GM23338 (cell line): Measurements from ENCODE around the gene CRKL. TPM values are rescaled to one million over a fixed set of nuclear protein-coding genes. Genes with fewer than 3 reads are reported as not detected.

Source experiments
- ATAC-seq: fragments of 200-7000 bp; cut with Tn5 transposase; 3 replicates; pipeline ENCODE4 v1.9.1; 2020
- DNase-seq: peaks from one replicate; pipeline ENCODE4 v3.0.0-alpha.2; 2015; ENCODE audit warnings: low spot score
- H2AFZ ChIP-seq: fragments of 200-600 bp; sonication (generic); 2 replicates; pipeline ENCODE4 v1.8.0; 2016; ENCODE audit warnings: antibody characterized with exemption, mild to moderate bottlenecking, moderate library complexity
- H3F3A ChIP-seq: fragments of 200-600 bp; sonication (generic); replicated peaks from 2 replicates; pipeline ENCODE4 v1.8.0; 2017; ENCODE audit warnings: antibody characterized with exemption, mixed run types, low read depth
- H3K27ac ChIP-seq: fragments of 200-600 bp; sonication (generic); 2 replicates; pipeline ENCODE4 v1.6.1; 2016; ENCODE audit warnings: low read depth
- H3K27me3 ChIP-seq: fragments of 200-600 bp; sonication (generic); 2 replicates; pipeline ENCODE4 v1.8.0; 2016; ENCODE audit warnings: mild to moderate bottlenecking, mixed run types, moderate library complexity; ENCODE audit not compliant: insufficient read depth
- H3K36me3 ChIP-seq: fragments of 200-600 bp; sonication (generic); 2 replicates; pipeline ENCODE4 v1.8.0; 2016; ENCODE audit warnings: mild to moderate bottlenecking; ENCODE audit not compliant: insufficient read depth
- H3K4me1 ChIP-seq: fragments of 200-600 bp; sonication (generic); 2 replicates; pipeline ENCODE4 v1.8.0; 2016; ENCODE audit warnings: mild to moderate bottlenecking, moderate library complexity; ENCODE audit not compliant: insufficient read depth
- H3K4me2 ChIP-seq: fragments of 200-600 bp; sonication (generic); 2 replicates; pipeline ENCODE4 v1.7.1; 2017; ENCODE audit warnings: mixed run types
- H3K4me3 ChIP-seq: fragments of 200-600 bp; sonication (generic); 2 replicates; pipeline ENCODE4 v1.6.1; 2016; ENCODE audit warnings: mixed run types
- H3K79me2 ChIP-seq: fragments of 200-600 bp; sonication (generic); replicated peaks from 2 replicates; pipeline ENCODE4 v1.8.0; 2017; ENCODE audit warnings: mild to moderate bottlenecking; ENCODE audit not compliant: insufficient read depth
- H3K9me2 ChIP-seq: fragments of 200-600 bp; sonication (generic); 2 replicates; pipeline ENCODE4 v1.8.0; 2017; ENCODE audit not compliant: insufficient read depth
- H4K20me1 ChIP-seq: fragments of 200-600 bp; sonication (generic); replicated peaks from 2 replicates; pipeline ENCODE4 v1.8.0; 2017; ENCODE audit warnings: mild to moderate bottlenecking; ENCODE audit not compliant: insufficient read depth
- H3K27ac Mint-ChIP-seq: 2 replicates; pipeline ENCODE4 v1.8.0; 2020; ENCODE audit warnings: inconsistent platforms, mild to moderate bottlenecking, moderate library complexity, mixed read lengths
- H3K27me3 Mint-ChIP-seq: 3 replicates; pipeline ENCODE4 v1.8.0; 2022; ENCODE audit warnings: low read depth, mild to moderate bottlenecking, moderate library complexity, mixed read lengths, inconsistent platforms; ENCODE audit not compliant: insufficient read depth, poor library complexity
- H3K36me3 Mint-ChIP-seq: 3 replicates; pipeline ENCODE4 v1.8.0; 2021; ENCODE audit warnings: low read depth, mild to moderate bottlenecking, inconsistent platforms, moderate library complexity, mixed read lengths
- H3K4me1 Mint-ChIP-seq: 3 replicates; pipeline ENCODE4 v1.8.0; 2020; ENCODE audit warnings: mild to moderate bottlenecking, inconsistent platforms, mixed read lengths
- H3K4me3 Mint-ChIP-seq: 3 replicates; pipeline ENCODE4 v1.8.0; 2021; ENCODE audit warnings: moderate library complexity, mild to moderate bottlenecking, inconsistent platforms, mixed read lengths
- H3K9me3 Mint-ChIP-seq: 3 replicates; pipeline ENCODE4 v1.8.0; 2020; ENCODE audit warnings: moderate library complexity, mild to moderate bottlenecking, inconsistent platforms, mixed read lengths
- CREB1 ChIP-seq: fragments of 250-450 bp; sonication (Bioruptor Pico); IDR thresholded peaks from 2 replicates; pipeline ENCODE4 v1.5.0; 2020; ENCODE audit warnings: low read depth, mild to moderate bottlenecking, moderate library complexity
- CTCF ChIP-seq, 2 experiments: fragments of 200-600 bp in 1 of 2; sonication (generic) in 1 of 2; conservative IDR thresholded peaks; 2 replicates each; pipeline versions ENCODE4 v1.5.1 to v1.6.1; 2016 to 2017; ENCODE audit warnings: antibody characterized with exemption in 2 of 2, low read depth in 2 of 2, mild to moderate bottlenecking in 2 of 2, moderate library complexity in 1 of 2
- EZH2 ChIP-seq: fragments of 200-600 bp; sonication (generic); IDR thresholded peaks from one replicate; pipeline ENCODE4 v1.8.0; 2017; ENCODE audit warnings: antibody characterized with exemption, mild to moderate bottlenecking, low read depth; ENCODE audit not compliant: unreplicated experiment
- EZH2phosphoT487 ChIP-seq: fragments of 200-600 bp; sonication (generic); IDR thresholded peaks from one replicate; pipeline ENCODE4 v1.8.1; 2018; ENCODE audit warnings: antibody characterized with exemption; ENCODE audit not compliant: unreplicated experiment
- JUNB ChIP-seq: IDR thresholded peaks from one replicate; pipeline ENCODE4 v1.6.1; 2016; ENCODE audit warnings: antibody characterized with exemption; ENCODE audit not compliant: unreplicated experiment
- NANOG ChIP-seq: IDR thresholded peaks from 2 replicates; pipeline ENCODE4 v1.6.1; 2016; ENCODE audit warnings: antibody characterized with exemption, borderline replicate concordance
- POLR2AphosphoS5 ChIP-seq: IDR thresholded peaks from 2 replicates; pipeline ENCODE4 v1.6.1; 2016; ENCODE audit warnings: antibody characterized with exemption, low read depth
- STAT1 ChIP-seq: IDR thresholded peaks from one replicate; pipeline ENCODE4 v1.6.1; 2016; ENCODE audit warnings: antibody characterized with exemption; ENCODE audit not compliant: unreplicated experiment
- ZNF114 ChIP-seq: fragments of 250-450 bp; sonication (Bioruptor Pico); IDR thresholded peaks from 2 replicates; pipeline ENCODE4 v1.5.0; 2020; ENCODE audit warnings: mild to moderate bottlenecking, moderate library complexity
- ZNF331 ChIP-seq: fragments of 250-450 bp; sonication (Bioruptor Pico); IDR thresholded peaks from 2 replicates; pipeline ENCODE4 v1.5.0; 2020; ENCODE audit warnings: low read depth, mild to moderate bottlenecking, moderate library complexity
- ZNF462 ChIP-seq: fragments of 250-450 bp; sonication (Bioruptor Pico); IDR thresholded peaks from 2 replicates; pipeline ENCODE4 v1.5.0; 2020; ENCODE audit warnings: mild to moderate bottlenecking, moderate library complexity
- polyA plus RNA-seq: library from polyadenylated mRNA; unstranded; fragments of >200 nt; fragmentation: Nextera tagmentation; extraction: Ambion mirVana; gene quantifications from 2 replicates; pipeline ENCODE4 v1.2.1, GENCODE V29; 2016
- total RNA-seq: library from RNA; depleted of rRNA; stranded (reverse); fragments of >200 nt; shearing (Covaris generic); gene quantifications from 2 replicates; pipeline ENCODE4 v1.2.3, GENCODE V29; 2014
- TF ChIP-seq, protein P1 (sequence below): IDR thresholded peaks from one replicate; pipeline ENCODE4 v1.6.1; 2018; ENCODE audit warnings: antibody characterized with exemption; ENCODE audit not compliant: unreplicated experiment
- TF ChIP-seq, protein P2 (sequence below): IDR thresholded peaks from 2 replicates; pipeline ENCODE4 v1.6.1; 2016; ENCODE audit warnings: antibody characterized with exemption

Gene CRKL
- total and polyA plus RNA-seq, 2 experiments from 2014 or later = 39.5 to 104 TPM

GRCh38 chr22:20889904-20890540 lies 27.2 kb upstream of the CRKL start:
- H3K27ac ChIP-seq = no peak overlapping the region
- TF ChIP-seq CTCF (conservative IDR thresholded peaks at IDR 0.05; ENCODE audit: low read depth in 2 of 2) (no peak), ZNF114 (CRISPR knock-in tag) (no peak), CREB1 (CRISPR knock-in tag) (no peak), ZNF331 (CRISPR knock-in tag) (no peak), ZNF462 (CRISPR knock-in tag) (no peak), EZH2phosphoT487 (no peak), EZH2 (no peak), STAT1 (no peak), NANOG (no peak), POLR2AphosphoS5 (no peak), JUNB (no peak)
- TF ChIP-seq, protein P1, sequence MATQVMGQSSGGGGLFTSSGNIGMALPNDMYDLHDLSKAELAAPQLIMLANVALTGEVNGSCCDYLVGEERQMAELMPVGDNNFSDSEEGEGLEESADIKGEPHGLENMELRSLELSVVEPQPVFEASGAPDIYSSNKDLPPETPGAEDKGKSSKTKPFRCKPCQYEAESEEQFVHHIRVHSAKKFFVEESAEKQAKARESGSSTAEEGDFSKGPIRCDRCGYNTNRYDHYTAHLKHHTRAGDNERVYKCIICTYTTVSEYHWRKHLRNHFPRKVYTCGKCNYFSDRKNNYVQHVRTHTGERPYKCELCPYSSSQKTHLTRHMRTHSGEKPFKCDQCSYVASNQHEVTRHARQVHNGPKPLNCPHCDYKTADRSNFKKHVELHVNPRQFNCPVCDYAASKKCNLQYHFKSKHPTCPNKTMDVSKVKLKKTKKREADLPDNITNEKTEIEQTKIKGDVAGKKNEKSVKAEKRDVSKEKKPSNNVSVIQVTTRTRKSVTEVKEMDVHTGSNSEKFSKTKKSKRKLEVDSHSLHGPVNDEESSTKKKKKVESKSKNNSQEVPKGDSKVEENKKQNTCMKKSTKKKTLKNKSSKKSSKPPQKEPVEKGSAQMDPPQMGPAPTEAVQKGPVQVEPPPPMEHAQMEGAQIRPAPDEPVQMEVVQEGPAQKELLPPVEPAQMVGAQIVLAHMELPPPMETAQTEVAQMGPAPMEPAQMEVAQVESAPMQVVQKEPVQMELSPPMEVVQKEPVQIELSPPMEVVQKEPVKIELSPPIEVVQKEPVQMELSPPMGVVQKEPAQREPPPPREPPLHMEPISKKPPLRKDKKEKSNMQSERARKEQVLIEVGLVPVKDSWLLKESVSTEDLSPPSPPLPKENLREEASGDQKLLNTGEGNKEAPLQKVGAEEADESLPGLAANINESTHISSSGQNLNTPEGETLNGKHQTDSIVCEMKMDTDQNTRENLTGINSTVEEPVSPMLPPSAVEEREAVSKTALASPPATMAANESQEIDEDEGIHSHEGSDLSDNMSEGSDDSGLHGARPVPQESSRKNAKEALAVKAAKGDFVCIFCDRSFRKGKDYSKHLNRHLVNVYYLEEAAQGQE = no peak
- TF ChIP-seq, protein P2, sequence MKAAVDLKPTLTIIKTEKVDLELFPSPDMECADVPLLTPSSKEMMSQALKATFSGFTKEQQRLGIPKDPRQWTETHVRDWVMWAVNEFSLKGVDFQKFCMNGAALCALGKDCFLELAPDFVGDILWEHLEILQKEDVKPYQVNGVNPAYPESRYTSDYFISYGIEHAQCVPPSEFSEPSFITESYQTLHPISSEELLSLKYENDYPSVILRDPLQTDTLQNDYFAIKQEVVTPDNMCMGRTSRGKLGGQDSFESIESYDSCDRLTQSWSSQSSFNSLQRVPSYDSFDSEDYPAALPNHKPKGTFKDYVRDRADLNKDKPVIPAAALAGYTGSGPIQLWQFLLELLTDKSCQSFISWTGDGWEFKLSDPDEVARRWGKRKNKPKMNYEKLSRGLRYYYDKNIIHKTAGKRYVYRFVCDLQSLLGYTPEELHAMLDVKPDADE = no peak
- DNase-seq (no peak), ATAC-seq (no peak)
- H3K4me3 ChIP-seq = no peak overlapping the region
- H4K20me1 ChIP-seq = no peaks in the 10 kb centered on the region; the same call in 1 of the 2 replicates
- Mint-ChIP-seq H3K4me1 (no peaks in the 10 kb centered on the region), H3K9me3 (no peaks in the 10 kb centered on the region), H3K27ac (no peak overlapping the region), H3K36me3 (peaks cover 10% of the 10 kb centered on the region; the same call in 2 of the 3 replicates), H3K4me3 (no peak overlapping the region), H3K27me3 (peaks cover 15% of the 10 kb centered on the region)
- no peak overlapping the region for H2AFZ ChIP-seq
- H3K4me1 ChIP-seq = no peaks in the 10 kb centered on the region
- H3K9me2 ChIP-seq = no peaks in the 10 kb centered on the region
- H3F3A ChIP-seq = no peaks in the 10 kb centered on the region
- H3K4me2 ChIP-seq = no peak overlapping the region
- no peaks in the 10 kb centered on the region for H3K79me2 ChIP-seq
- no peaks in the 10 kb centered on the region; the same call in 1 of the 2 replicates for H3K36me3 ChIP-seq
- H3K27me3 ChIP-seq = no peaks in the 10 kb centered on the region
